ENCODE measurements around the gene ADAP1.

Gene ADAP1

DNA sequence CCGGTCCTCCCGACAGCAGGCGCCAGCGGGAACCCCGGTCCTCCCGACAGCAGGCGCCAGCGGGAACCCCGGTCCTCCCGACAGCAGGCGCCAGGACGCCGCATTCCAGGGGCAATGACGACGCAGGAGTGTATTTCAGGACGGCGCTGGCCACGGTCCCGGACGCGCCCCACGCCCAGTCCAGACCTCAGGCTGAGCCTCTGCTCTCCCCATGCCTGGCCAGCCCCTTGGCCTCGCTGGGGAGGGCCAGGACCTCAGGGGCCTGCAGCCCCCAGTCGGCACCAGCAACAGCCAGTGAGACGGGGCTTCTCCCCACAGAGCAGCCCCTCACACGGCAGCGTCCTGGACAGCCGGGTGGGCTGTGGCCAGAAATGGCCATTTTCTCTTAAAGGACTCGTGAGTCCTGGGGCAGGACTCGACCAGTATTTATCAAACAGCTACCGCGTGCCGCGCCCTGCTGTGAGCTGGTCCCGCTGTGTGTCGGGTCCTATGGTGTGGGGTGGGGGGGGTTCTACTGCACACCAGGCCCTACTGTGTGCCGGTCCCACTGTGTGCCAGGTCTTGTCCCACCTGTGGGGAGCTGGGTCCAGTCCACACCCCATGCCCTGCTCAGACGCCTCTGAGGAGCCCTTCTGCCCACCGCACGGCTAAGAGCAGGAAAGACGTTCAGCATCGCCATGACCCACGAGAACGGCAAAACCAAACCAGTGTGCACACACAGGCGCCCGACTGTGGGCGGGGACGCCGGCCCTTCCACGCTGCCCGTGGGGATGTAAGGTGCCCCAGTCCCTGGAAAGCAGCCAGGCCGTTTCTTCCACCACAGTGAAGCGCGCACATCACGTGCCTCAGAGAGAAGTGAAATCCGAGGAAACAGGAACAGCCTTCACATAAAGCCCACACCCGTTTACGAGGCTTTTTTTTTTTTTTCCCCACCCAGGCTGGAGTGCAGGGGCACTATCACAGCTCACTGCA, 44.8 kb downstream of the ADAP1 start:
- no peak for DNase-seq (ENCODE audit: low read depth in 2 of 2)

DNA sequence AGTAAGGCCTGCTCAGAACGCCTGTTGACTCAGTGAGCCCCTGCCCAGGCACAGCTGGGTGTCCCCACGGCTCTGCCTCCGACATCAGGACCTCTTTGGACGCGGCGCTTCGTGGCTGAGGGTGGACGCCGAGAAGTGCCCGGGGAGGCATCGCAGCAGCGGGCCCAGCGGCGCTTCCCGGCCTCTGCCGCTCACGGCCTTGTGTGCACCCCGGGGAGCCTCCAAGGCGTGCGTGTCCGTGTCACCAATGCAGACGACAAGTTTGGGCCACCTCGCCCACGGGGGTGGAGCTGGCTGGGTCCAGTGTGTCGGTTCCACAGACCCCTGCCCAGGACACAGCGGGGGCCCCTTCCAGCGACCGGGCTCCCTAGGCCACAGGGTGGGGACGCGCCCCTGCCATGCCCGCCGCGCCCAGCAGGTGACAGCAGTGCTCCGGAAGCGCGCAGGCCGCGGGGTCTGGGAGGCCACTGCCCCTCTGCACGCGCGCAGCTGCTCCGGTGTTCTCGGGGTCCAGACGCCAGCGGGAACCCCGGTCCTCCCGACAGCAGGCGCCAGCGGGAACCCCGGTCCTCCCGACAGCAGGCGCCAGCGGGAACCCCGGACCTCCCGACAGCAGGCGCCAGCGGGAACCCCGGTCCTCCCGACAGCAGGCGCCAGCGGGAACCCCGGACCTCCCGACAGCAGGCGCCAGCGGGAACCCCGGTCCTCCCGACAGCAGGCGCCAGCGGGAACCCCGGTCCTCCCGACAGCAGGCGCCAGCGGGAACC, 45.7 kb downstream of the ADAP1 start:
- peak; percentile 53 to 62 for DNase-seq (ENCODE audit: low read depth in 2 of 2)

DNA sequence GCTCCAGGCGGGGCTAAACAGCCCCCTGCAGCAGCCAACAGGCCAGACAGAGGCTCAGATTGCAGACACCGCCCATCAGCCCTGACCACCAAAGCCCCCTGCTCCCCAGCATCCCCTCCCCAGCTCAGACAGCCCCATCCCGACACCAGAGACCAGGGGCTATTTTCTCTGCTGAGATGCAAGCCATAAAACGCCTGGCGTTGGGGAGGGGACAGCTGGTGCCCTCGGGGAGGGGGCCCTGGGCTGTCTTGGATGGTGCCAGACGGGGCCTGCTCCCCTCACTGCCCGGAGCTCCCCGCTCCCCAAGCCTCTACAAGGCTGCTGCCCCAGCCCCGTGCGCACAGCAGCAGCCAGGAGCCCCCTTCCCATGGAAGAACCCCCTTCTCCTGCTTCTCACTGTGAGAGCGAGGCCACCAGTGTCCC, 46.3 kb downstream of the ADAP1 start:
- no peak for DNase-seq (ENCODE audit: low read depth in 2 of 2)

DNA sequence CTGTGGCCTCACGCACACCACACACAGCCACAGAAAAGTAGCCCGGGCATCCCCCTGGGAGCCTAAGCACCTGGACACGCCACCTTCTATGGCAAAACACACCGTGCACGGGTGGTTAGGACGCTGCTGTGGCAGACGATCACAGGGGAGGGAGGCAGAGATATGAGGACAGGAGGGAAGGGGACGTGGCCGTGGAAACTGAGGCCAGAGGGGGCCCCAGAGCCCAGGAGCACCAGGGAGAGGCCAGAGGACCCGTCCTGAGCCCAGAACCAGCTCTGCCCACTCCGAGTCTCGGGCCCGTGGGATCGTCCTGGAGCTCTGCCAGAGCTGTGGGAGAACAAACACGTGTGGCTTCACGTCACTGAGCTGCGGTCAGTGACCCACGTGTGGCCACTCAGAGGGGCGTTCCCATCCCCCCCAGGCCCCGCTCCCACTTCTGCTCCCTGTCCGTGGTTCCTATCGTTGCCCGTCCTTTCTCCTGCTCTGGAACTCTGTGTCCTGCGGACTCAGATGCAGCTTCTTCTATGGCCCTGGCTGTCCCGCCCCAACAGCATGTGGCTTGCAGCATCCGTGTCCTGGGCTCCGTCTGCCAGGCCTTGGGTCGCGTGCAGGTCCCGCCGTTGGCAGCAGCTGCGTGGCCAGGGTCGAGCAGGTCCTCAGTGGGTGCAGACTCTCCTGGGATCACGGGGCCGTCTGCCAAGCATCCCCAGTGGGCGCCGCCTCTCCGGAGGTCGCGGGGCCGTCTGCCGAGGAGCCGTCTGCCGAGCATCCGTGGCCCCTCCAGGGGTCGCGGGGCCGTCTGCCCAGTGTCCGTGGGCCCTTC, 47.1 kb downstream of the ADAP1 start:
- no peak for DNase-seq (ENCODE audit: low read depth in 2 of 2)

GRCh38 chr7:906776-907157, 47.7 kb downstream of the ADAP1 start:
- no peak for DNase-seq (ENCODE audit: low read depth in 2 of 2)

DNA sequence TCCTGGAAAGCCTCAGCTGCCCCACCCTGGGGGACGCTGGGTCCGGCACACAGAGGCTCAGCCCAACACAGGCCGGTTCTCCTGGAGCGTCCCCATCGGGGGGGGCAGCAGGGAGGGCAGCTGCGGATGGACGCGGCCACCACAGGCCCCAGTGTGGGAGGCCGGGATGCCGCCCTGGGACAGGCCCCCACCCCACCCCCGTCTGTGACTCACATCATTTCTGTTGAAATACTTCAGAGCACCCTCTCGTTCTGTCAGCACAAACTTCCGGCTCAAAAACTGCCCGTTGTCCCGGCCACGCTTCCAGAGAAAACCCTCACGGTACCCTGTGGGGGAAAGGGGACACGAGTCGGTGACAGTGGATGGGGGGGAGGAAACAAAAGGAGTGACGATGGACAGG, 49.6 kb downstream of the ADAP1 start:
- no peak for DNase-seq (ENCODE audit: low read depth in 2 of 2)

GRCh38 chr7:903921-904755, 50.3 kb downstream of the ADAP1 start:
- DNase-seq (ENCODE audit: low read depth in 2 of 2), result no peak

DNA sequence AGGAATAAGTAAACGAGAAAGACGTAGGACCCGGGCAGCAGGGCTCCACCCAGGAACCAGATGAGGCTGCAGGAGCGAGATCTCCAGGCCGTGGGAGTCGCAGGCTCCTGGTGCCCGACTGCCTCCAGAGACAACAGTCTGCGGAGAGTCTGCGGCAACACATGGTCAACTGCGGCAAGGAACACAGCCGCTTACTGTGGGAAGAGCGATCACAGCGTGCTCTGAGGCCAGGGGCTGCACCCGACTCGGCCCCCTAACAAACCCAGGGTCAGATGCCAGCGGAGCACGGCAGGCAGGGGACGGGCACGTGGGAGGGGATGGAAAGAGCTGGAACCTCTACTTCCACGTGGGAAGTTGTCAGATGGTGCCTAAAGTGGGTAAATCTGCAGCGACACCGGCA, 51.5 kb downstream of the ADAP1 start:
- DNase-seq (ENCODE audit: low read depth in 2 of 2), result no peak

GRCh38 chr7:901388-902154, 52.9 kb downstream of the ADAP1 start:
- peak in 1 of 2 donors; percentile 66 for DNase-seq (ENCODE audit: low read depth in 2 of 2)

- no peak for DNase-seq (ENCODE audit: low read depth in 2 of 2)
These were observed 53.5 kb downstream of the ADAP1 start for GRCh38 chr7:901041-901387.

GRCh38 chr7:900331-901040, 54.0 kb downstream of the ADAP1 start:
- no peak for DNase-seq (ENCODE audit: low read depth in 2 of 2)

GRCh38 chr7:899806-900205, 54.7 kb downstream of the ADAP1 start:
- no peak for DNase-seq (ENCODE audit: low read depth in 2 of 2)

DNA sequence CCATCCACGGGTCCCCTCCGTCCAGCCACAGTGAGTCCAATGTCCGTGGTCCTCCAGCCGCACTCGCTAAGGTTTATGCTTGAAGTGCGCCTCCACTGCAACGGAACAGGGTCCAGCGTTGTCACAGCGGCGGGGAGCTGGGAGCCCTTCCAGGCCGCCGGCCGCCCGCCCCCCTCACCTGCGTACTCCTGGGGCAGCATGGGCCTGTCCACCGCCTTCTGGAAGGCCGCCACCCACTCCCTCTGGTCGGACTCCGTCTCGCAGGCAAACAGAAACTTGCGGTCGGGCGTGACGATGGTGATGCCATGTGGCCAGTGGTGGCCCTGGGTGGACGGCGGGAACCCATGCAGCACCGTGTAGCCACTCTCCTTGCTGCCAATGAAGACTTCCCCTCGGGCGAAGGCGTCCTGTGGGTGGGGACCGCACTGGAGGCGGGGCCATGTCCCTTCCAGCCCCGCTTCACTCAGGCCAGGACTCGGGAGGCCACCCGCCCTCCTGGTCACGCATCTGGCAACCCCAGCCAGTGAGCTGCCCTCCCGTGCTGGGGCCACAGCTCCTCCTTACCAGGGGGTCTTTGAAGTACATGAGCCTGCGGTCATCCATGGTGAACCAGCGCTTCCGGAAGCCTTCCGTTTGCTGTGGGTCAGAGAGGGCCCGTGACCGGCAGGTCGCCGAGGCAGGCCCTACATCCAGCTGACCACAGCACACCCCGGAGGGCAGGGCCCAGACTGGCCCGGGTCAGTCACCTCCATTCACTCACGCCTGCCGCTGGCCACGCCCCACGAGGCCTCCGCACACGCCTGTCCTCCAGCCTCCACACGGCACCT, 55.4 kb downstream of the ADAP1 start:
- DNase-seq (ENCODE audit: low read depth in 2 of 2), result no peak

DNA sequence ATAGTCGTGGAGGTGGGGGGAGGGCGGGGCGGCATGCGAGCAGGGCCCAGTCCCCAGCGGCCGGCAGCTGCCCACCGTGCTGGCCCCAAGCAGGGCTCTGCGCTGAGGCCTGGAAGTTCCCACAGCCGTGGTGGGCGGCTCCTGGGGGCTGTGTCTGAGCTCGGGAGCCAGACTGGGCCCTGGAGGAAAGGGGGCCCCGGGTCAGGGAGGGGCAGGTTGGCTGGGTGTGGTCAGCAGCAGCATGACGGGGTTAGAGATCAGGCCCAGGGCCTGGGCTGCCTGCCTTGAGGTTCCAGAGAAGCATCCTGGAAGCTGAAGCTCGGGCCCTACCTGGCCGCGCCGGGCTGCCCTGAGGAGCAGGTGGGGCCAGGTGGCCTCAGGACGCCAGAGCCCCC, 56.0 kb downstream of the ADAP1 start:
- DNase-seq (ENCODE audit: low read depth in 2 of 2), result no peak

DNA sequence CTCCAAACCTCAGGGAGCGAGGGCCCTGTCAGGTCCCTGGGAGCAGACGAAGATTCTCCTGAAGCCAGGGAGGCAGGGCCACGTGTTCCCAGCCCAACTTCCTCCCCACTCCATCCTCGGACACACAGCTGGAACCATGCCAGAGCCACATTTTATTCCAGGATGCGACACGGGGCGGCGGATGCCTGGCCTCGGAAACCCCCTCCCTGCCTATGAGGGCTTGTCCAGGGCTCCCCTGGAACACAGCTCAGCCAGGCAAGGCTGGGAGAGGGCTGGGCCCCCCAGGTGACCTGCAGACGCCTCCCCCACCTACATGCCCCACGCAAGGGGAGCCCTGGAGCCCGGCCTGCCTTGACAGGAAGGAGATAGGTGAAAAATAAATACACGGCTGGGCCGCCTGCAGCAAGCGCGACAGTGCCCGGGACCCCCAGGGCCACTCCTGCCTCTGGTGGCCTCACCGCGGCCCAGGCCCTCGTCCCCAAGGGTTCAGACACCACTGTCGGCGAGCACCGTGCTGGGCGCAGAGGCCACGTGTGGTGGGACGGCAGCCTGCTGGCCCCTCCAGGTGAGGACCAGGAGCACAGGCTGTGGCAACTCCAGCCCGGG, 56.6 kb downstream of the ADAP1 start:
- no peak for DNase-seq (ENCODE audit: low read depth in 2 of 2)

- DNase-seq (ENCODE audit: low read depth in 2 of 2), result no peak
These were observed 57.4 kb downstream of the ADAP1 start for GRCh38 chr7:897086-897485.

GRCh38 chr7:896346-897075, 58.0 kb downstream of the ADAP1 start:
- DNase-seq (ENCODE audit: low read depth in 2 of 2), result no peak

Measured in stimulated activated CD4-positive, alpha-beta T cell treated with anti-CD3 and anti-CD28 coated beads, Interleukin-4, amount 100 ng/mL, for 48 hours (primary cell).